GM21423 (cell line): Measurements from ENCODE around the gene THRB.

Experiments
- ATAC-seq: cut with Tn5 transposase; IDR thresholded peaks from one replicate; pipeline ENCODE4 v1.9.1; 2021; ENCODE audit warnings: mild to moderate bottlenecking, moderate library complexity; ENCODE audit not compliant: unreplicated experiment

Gene THRB

DNA sequence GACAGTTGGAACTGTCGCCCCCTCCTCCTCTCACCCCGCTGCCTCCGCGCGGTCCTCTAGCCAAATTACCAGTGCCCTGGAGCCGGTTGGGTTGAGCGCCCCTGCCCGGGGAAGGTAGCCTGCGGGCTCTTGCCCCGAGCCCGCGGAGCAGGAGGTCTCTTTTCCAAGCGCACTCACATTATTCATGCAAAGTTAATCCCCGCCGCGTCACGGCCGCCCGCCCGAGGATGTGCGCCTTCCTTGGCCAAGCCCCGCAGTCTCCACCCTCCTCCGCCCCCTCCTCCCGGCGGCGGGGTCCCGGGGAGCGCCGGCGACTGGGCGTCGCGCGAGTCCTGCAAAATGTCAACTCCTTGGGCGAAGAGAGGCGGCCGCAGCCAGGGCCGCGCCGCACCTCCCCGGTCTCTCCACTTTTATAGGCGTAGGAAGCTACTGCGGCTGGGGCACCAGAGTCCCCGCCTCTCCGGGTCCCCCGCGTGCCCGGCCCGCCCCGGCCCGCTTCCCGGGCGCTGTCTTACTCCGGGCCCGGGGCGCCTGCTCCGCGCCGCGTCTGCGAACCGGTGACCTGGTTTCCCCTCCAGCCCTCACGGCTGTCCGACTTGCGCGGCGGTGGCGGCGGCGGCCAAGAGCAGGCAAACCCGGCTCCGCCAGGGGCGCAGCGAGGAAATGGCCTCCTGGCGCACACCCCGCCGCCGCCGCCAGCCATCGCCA is at the start of gene THRB:
THRB (minus strand) TSS at position 233 of the 708 bp plus-strand sequence.
- ATAC-seq: no peak

DNA sequence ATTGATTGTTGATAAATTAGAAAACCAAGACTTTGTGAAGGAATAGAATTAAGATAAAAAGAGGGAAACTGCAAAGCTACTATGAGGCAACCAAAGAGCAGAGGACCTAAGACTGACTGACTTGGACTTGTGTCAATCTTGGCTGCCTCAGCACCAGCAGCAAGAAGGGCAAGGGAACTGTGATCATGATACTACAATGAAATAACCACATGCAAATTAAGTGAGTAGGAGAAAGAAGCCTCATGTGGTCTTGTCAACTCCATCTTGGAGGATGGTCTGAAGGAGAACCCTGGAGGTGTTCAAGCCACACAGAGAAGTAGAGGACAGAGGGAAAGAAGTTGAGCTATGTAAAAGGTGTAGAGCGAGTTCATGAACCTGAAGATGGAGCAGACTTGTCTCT is 47.3 kb upstream of the THRB start:
- ATAC-seq: no peak

DNA sequence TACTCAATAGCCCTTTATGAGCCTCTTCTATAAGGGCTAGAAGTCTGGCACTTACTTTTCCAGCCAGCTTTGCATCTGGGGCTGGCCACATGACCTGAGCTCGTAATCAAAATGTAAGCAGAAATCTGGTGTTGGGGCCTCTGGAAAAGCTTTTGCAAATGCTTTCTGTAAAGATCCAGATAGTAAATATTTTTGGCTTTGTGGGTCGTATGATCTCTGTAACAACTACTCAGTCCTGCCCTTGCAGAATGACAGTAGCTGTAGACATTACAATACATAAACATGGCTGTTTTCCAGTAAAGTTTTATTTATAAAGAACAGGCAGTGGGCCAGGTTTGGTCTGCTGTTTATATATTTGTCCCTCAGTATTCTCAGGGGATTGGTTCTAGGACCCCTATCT is 46.2 kb upstream of the THRB start:
- ATAC-seq: no peak

DNA sequence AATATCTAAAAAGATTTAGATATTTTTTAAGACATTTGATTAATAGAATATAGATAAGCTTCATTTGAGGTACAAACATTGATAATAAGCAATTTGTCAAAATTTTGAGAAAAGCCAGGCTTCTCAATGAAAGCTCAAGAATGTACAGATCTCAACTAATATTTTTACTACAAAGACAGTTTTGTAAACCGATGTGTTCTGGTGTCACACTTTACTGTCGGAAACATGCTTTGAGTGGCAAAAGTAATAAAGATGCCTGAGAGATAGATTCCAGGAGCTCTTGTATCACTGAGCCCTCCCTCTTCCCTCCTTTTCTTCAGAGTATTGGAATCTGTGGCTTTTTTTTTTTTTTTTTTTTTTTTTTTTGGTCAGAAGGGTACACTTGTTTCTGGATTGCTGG is 45.0 kb upstream of the THRB start:
- no peak for ATAC-seq

DNA sequence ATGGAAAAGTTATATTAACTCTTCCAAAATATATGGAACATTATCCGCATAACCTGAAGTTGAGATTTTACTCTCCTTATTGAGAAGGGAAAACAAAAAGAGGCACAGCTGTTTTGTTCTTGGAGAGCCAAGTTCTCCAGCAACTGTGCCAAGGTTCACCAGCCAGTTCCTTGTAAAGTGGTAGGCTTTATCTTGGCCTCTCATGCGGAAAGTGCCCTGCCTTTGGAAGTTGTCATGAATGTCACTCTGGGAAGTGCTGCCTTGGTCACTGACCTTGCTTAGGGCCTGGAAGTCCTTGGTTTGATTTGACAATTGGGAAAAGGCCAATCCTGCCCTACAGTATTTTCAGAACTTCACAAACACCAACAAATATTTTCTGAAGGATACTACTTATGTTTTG is 44.2 kb upstream of the THRB start:
- ATAC-seq: no peak

DNA sequence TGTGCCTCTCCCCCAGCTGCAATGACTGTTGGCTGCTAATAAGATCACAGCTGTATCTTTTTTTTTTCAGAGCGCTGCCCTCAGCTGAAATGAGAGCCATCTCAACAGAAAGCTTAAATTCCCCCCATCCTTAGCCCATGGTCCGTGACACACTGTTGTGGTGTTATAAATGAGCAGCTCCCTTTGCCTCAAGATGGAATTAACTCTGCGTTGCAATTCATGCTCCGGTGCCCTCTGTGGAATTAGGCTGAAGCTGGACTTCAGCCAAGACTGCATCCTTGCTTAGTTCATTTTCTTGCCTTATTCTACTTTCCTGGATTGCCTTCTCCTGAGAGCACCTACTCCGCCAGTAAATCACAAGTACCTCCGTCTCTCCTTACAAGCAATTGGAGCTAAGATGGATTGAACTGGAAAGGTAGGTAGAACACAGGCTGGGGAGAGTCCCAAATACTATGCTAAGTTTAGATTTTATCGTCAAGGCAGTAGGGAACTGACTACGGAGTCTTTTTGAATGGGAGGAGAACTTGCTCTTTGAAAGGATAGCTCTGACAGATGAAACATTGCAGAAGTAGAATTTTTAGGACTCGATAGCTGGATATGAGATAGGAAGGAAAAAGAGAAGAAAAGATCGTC is 39.0 kb upstream of the THRB start:
- no peak for ATAC-seq

DNA sequence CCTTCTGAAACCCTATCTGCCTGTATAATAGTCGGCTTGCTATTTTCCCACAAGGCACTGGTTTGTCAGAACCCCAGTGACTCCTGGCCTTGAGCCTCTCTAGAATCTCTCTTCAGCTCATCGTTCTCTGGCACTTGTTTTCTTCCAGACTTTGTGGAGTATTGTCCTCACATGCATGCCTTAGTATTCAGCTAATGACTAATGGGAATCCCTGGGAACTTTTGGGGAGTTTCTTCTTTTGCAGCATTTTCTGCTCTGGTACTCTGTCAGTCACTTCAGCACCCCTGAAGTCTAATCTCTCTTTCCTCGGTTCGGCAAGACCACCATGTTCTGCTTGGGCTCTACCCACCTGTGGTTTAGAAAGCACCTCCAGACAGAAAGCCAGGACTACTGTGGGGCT is 35.8 kb upstream of the THRB start:
- no peak for ATAC-seq

DNA sequence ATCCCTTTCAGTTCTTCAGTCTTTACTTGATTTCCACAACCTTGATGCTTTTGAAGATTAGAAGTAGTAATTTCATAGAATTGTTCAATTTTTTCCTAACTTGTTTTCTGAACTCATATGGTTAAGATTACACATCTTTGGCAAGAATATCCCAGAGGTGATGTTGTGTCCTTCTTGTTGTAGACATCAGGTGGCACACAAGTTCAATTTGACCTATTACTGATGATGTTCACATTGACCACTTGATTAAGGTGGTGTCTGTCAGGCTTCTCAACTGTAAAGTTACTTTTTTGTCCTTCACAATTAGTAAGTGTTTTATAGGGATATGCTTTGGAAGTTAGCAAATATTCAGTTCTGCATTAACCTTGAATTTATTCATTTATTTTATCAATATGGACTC is 34.6 kb upstream of the THRB start:
- ATAC-seq: no peak

DNA sequence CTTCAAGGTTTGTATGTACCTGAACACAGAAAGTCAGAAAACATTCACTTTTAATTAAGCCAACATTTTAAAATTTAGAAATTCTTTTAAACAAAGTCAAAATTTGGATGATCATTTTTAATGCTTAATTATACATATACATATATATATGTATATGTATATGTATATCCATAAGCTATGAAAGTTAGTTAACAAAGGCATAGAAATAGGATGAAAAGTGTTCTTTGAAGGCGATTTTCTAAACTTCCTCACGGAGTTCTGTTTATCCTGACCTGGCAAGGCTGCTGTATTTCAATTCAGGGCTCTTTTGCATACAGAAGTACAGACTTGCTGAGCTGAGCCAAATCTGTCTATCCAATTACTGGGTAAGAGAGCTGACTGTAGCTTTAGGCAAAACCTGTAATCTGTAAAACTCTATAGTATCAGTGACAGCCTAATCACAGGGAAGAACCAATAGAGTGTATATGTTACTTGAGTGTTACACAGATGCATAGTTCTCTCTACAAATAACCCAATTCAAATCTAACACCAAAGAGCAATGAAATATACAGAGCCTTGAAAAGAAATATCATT is 32.1 kb upstream of the THRB start:
- ATAC-seq: no peak

DNA sequence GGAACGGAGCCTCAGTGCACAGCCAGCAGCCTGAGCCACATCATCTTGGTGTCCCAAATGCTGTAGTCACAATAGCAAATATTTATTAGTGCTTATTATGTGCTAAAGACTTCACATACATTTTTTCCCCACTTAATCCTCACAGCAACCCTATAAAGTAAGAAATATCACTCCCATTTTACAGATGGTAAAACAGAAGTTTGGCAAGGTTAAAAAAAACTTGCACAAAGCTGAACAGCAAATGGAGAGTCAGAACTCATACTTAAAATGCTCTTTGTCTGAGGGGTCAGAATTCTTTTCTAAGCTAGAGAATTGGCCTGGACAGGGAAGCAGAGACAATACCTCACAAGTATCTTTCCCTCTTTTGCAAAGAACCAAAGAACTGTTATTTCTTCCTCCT is 30.9 kb upstream of the THRB start:
- no peak for ATAC-seq

DNA sequence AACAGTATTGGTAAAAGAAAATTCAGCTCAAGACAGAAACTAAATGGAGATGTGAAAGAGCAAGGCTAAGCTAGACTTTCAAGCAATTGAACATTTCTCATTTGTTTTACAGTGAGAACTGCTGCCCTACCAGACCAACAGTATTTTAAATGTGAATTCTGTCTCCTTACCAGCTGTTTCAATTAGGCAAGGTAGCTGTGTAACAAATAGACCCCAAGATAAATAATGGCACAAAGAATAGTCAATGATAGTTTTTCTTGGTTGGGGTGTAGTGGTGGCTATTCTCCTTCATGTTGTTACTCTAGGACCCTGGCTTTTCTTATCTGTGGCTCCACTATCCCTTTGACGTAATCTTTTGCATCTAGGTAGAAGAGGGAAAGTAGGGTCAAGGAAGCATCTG is 30.4 kb upstream of the THRB start:
- ATAC-seq: no peak

DNA sequence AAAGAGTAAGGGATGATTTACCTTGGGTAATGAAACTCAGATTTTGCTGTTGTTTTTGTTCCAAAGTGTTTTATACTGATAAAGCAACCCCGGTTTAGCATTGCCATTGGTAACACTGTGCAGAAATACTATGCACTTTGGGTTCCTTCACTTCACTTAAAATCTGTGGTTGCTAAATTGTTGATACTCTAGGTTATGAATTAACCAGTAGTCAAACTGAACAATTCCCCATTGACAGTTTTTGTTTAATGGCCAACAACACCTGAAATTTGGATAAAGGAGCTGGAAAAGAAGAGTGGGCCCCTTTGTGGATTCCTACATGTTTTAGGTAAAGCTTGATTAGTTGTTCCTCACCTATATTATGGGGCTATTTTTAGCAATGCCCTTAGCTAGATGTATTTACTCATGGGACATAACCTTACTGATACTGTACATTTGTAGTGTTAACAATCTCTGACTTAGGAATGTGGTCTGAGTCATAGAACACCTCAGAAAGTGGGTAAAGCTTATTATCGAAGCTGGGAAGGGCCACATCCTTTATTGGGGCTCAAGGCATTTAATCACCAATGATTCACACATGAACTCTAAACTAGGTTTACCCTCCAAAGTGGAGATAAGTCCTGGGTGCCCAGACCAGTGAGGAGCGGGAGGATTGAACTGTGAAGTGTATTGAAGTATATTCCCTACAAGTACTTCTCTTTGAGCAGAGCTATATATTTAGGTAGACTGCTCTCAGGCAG is 29.5 kb upstream of the THRB start:
- ATAC-seq: no peak

DNA sequence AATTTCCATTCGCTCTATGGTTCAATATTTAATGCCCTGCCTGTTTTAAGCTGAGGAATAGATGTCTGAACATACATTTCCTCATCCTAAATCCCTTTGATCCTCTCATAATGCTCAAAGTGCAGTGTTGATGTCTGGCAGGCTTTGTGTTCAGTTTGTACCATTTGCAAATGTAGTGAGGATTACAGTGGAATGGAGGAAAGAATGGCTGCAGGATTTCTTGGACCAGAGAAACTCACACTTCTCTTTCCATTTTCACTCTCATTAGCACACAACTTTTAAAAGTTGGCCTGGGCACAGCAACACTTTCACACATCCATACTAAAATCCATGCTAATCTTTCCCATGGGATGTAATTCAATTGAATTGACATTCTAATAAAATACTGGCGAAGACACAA is 28.6 kb upstream of the THRB start:
- ATAC-seq: no peak

DNA sequence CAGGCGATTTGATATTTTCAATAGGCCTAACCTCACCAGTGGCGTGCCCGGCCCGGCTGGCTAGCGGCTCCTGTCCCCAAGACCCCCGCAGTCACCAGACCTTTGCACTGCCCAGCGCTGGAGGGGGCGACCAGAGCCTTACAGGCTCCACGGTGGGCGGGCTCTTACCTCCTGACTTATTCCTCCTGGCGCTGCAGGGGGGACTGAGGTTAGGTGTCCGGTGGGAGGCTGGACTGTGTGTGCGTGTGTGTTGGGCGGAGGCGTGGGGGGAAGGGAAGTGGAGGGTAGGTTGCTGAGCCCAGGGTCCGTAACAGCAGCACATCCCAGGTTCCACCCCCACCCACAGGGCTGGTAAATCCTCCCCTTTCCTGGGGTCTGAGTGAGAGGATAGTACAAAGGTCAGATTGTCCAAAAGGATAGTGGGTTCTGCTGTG is 27.5 kb upstream of the THRB start:
- no peak for ATAC-seq

DNA sequence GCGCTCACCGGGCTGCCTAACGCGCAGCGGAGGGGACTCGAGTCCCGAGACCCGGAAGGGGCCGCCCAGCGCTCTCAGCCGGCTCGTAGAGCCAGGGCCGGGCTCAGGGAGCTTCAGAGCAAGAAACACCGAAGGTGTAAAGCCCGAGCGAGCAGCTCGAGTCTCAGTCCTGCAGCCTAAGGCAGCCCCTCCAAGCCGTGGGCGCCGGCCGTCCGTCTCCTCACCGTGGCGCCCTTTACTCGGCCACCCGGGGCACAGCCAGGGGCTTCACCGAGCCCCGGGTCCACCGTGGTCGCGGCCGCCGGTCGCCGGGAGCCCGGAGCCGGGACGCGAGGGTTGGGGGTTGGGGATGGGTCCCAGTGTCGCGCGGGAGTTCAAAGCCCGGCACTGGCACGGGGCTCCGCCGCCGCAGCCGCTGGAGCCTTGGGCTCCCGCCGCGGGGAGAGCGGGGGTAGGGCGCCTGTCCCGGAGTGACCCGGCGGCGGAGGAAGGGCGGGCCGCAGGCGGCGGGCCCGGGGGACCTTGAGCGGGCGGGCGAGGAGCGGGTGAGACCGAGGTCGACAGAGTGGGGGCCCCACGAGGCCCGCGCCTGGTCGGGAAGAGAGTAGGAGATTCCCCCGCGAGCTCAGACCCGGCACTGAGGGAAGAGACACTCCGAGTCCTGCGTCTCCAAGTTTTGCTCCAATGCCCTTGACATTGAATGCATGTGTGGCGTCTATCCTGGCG is 26.9 kb upstream of the THRB start:
- peak; percentile 37 for ATAC-seq

DNA sequence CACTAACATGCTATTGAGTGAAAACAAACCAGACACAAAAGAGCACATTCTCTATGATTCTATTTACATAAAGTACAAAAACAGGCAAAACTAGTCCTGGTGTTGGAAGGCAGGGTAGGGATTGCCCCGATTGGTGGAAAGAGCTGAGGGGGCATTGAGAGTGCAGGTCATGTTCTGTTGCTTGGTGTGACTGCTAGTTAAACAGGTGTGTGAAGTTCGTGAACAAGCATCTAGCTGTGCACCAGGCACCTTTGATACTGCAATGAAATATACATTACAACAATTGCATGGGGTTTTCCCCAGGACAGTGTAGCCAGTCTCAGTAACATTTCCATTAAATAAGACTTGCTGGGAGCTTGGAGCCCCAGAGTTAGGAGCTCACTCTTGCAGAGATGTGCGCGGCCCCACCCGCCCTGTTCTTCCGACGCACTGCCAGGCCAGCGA is 26.3 kb upstream of the THRB start:
- ATAC-seq: no peak

DNA sequence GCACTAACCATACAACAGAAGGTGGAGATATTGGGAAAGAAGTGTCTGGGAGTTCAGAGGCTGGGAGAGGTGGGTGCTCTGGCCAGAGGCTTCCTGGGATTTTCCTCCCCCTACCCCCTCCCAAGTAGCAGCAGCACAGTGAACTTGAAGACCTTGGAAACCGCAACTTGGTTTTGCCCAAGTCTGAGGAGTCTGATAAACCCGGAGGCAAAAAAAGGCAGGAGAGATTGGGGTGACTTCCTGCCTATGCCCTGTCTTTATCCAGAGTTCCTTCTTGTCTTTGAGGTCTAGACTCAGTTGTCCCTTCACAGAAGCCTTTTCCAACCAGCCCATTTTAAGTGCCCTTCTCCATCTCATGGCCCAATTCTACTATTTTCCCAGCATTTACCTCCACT is 25.4 kb upstream of the THRB start:
- ATAC-seq: no peak

DNA sequence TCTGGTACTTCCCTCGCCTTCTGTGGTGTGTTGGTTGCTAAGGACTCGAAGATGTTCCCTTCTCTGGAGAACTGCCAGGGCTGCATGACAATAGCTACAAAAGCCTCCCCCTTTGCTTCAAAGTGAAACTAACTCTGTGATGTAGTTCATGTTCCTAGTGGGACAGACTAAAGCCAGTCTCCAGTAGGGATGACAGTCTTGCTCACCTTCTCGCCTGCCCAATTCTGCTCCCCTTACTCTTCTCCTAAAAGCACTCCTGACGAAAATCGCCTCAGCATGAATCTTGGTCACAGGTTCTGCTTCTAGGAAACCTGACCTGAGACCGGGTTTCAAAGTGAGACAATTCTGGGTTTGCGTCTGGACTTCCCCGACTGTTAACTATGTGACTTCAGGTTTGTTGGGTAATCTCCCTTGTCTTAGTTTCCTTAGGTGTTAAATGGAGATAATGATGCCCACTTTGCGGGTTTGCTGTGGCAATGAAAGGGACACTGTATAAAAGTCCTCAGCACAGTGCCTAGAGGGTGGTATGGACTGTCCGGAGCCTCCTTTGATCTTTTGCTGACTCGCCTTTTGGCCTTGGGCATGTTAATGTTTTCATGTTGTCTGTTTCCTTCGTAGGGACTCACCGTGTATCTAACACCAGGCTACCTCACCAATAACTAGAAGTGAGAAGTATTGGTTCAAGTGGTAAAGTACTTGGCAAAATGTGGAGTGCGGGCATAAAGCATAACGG is 24.9 kb upstream of the THRB start:
- no peak for ATAC-seq

DNA sequence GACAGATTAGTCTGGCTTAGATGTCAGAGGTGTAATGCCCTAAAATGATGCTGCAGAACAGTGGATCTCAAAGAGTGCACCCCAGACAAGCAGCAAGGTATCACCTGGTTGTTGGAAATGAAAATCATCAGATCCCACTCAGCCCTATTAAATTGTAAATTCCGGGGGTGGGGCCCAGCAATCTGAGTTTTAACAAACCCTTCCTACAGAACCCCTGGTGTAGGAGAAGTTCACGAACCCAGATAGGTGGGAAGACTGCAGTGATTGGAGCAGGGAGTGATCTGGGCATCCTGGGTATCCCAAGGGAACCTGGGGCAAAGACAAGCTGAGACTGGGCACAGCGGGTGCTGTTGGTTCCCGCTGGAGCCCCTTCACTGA is 24.3 kb upstream of the THRB start:
- no peak for ATAC-seq

DNA sequence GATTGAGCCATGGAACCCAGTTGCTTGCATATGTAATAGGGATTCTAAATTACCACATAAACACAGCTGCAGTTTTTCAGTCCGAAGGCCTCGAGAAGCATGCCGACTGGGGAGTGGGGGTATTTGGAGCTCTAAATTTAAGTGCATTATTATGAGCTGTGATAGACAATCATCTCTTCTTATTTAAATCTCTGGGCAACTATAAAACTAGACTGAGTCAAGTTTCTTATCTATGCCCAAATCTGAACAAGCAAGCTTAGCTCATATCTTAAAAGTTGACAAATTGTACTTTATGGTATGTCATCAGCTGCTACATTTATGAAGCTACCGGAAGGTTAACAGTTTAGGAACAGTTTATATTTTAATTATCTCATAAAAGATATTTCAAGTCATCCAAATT is 19.5 kb upstream of the THRB start:
- no peak for ATAC-seq

DNA sequence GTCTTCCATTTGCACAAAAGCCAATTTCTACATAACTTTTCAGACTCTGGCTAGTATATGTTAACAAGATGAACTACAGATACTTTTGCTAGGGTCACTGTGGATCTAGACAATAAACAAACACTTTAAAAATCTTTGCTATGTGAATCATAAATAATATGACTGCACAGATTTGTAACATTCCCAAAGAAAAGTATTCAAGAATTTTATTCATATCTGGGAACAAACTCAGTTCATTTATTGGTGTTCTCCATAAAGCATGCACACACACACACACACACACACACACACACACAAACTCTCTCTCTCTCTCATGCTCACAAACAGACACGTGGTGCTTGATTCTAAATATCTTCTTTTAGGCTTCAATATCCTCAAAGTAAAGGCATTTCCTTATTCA is 18.8 kb upstream of the THRB start:
- ATAC-seq: no peak
